ENCODE measurements around the gene RANBP17. TPM values are rescaled to one million over a fixed set of nuclear protein-coding genes. Genes with fewer than 3 reads are reported as not detected.

The RANBP17 gene
- polyA plus RNA-seq, 1 of the 3 experiments (the other 2 are of a cell fraction), result 6.0 TPM

DNA sequence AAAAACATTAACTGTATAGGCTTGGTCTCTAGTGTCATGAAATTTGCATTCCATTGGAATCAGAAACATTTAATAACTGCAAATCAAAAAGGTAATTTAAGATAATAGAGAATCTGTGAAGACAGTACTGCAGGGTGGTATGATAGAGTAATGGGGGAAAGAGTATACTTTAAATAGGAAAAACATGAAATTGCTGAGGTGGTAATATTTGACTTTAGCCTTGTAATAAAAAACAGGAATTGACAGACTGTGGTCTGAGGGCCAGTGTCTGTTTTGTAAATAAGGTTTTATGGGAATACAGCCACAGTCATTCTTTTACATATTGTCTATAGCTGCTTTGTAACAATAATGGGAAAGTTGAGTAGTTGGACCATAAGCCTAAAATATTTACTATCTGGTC, 162.3 kb downstream of the RANBP17 start:
- Histone ChIP-seq H3K36me3 (replicated peaks in 1 of 2; ENCODE audit: control insufficient read depth in 1 of 2, insufficient read depth in 2 of 2, low read length in 1 of 2) (peaks cover 2 to 6% of the 10 kb centered on the region in 2 experiments), H3F3A (replicated peaks; ENCODE audit: insufficient read depth) (no peaks in the 10 kb centered on the region), H3K4me2 (no peak overlapping the region), H3K9me3 (peaks cover 10% of the 10 kb centered on the region; the same call in 1 of the 2 replicates), H3K27me3 (ENCODE audit: insufficient read depth) (no peaks in the 10 kb centered on the region), H3K27ac (ENCODE audit: low read depth in 2 of 2, low read length in 1 of 2) (no peak overlapping the region), H3K9me2 (no peaks in the 10 kb centered on the region), H2AFZ (ENCODE audit: low read depth) (no peak overlapping the region), H3K4me1 (ENCODE audit: control insufficient read depth in 1 of 2, insufficient read depth in 2 of 2, low read depth in 1 of 2, low read length in 1 of 2) (no peaks in the 10 kb centered on the region), H4K20me1 (ENCODE audit: insufficient read depth) (no peaks in the 10 kb centered on the region), H3K79me2 (ENCODE audit: insufficient read depth) (no peaks in the 10 kb centered on the region), H3K9ac (no peak overlapping the region), H3K4me3 (ENCODE audit: low read depth in 2 of 2, low read length in 1 of 2) (no peak overlapping the region)
- ChIA-PET POLR2A (no interaction called here), CTCF (no interaction called here)
- DNase-seq, result no peak
- TF ChIP-seq, protein P1, sequence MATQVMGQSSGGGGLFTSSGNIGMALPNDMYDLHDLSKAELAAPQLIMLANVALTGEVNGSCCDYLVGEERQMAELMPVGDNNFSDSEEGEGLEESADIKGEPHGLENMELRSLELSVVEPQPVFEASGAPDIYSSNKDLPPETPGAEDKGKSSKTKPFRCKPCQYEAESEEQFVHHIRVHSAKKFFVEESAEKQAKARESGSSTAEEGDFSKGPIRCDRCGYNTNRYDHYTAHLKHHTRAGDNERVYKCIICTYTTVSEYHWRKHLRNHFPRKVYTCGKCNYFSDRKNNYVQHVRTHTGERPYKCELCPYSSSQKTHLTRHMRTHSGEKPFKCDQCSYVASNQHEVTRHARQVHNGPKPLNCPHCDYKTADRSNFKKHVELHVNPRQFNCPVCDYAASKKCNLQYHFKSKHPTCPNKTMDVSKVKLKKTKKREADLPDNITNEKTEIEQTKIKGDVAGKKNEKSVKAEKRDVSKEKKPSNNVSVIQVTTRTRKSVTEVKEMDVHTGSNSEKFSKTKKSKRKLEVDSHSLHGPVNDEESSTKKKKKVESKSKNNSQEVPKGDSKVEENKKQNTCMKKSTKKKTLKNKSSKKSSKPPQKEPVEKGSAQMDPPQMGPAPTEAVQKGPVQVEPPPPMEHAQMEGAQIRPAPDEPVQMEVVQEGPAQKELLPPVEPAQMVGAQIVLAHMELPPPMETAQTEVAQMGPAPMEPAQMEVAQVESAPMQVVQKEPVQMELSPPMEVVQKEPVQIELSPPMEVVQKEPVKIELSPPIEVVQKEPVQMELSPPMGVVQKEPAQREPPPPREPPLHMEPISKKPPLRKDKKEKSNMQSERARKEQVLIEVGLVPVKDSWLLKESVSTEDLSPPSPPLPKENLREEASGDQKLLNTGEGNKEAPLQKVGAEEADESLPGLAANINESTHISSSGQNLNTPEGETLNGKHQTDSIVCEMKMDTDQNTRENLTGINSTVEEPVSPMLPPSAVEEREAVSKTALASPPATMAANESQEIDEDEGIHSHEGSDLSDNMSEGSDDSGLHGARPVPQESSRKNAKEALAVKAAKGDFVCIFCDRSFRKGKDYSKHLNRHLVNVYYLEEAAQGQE (IDR thresholded peaks at IDR 0.05; ENCODE audit: low read depth, low read length), result no peak
- TF ChIP-seq, protein P2, sequence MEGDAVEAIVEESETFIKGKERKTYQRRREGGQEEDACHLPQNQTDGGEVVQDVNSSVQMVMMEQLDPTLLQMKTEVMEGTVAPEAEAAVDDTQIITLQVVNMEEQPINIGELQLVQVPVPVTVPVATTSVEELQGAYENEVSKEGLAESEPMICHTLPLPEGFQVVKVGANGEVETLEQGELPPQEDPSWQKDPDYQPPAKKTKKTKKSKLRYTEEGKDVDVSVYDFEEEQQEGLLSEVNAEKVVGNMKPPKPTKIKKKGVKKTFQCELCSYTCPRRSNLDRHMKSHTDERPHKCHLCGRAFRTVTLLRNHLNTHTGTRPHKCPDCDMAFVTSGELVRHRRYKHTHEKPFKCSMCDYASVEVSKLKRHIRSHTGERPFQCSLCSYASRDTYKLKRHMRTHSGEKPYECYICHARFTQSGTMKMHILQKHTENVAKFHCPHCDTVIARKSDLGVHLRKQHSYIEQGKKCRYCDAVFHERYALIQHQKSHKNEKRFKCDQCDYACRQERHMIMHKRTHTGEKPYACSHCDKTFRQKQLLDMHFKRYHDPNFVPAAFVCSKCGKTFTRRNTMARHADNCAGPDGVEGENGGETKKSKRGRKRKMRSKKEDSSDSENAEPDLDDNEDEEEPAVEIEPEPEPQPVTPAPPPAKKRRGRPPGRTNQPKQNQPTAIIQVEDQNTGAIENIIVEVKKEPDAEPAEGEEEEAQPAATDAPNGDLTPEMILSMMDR (IDR thresholded peaks at IDR 0.05), result no peak

DNA sequence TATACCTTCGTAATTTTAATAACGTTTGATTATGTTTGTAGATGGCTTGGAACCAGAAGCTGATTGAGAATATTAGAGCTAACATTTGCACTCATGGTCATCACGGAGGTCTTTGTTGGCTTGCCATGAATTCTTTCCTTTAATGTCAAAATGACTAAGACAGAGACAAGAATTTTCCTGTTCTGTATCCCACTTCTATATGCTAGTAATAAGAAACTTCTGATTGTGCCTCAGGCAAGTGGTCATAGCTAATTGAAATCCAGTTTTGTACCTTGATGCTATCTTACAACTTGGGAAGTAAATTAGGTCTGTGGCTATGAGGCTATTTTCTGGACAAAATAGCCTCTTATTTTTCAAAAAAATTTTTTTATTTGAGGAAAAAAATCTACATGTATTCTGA, 167.6 kb downstream of the RANBP17 start:
- no peak overlapping the region for H3K4me2 ChIP-seq
- H3K27me3 ChIP-seq (ENCODE audit: insufficient read depth), result no peaks in the 10 kb centered on the region
- POLR2A ChIA-PET, result no interaction called here
- H3K9ac ChIP-seq, result no peak overlapping the region
- peaks cover 0 to 8% of the 10 kb centered on the region in 2 experiments; a peak in 2 of 4 replicates for H3K4me1 ChIP-seq (ENCODE audit: control insufficient read depth in 1 of 2, insufficient read depth in 2 of 2, low read depth in 1 of 2, low read length in 1 of 2)
- H3K36me3 ChIP-seq (replicated peaks in 1 of 2; ENCODE audit: control insufficient read depth in 1 of 2, insufficient read depth in 2 of 2, low read length in 1 of 2), result peaks cover 0 to 2% of the 10 kb centered on the region in 2 experiments
- 84% methylated on average over 3 of the region's 3 CpGs for WGBS (ENCODE audit: low lambda C conversion rate)
- H3K9me2 ChIP-seq, result no peaks in the 10 kb centered on the region
- H3K27ac ChIP-seq (ENCODE audit: low read depth in 2 of 2, low read length in 1 of 2), result no peak overlapping the region
- H2AFZ ChIP-seq (ENCODE audit: low read depth), result no peak overlapping the region
- no peaks in the 10 kb centered on the region for H3F3A ChIP-seq (replicated peaks; ENCODE audit: insufficient read depth)
- no peak for TF ChIP-seq NRF1 (IDR thresholded peaks at IDR 0.05; ENCODE audit: low read depth, low read length)
- no peaks in the 10 kb centered on the region for H3K9me3 ChIP-seq
- H4K20me1 ChIP-seq (ENCODE audit: insufficient read depth), result no peaks in the 10 kb centered on the region
- CTCF ChIA-PET, result interaction anchor here (0.6 to 0.9 kb wide), 2 partner anchors 11 to 274 kb away, joined by 3 read pairs; no protein-coding TSS in a partner anchor
- DNase-seq, result no peak
- no peak overlapping the region for H3K4me3 ChIP-seq (ENCODE audit: low read depth in 2 of 2, low read length in 1 of 2)
- no peaks in the 10 kb centered on the region for H3K79me2 ChIP-seq (ENCODE audit: insufficient read depth)

DNA sequence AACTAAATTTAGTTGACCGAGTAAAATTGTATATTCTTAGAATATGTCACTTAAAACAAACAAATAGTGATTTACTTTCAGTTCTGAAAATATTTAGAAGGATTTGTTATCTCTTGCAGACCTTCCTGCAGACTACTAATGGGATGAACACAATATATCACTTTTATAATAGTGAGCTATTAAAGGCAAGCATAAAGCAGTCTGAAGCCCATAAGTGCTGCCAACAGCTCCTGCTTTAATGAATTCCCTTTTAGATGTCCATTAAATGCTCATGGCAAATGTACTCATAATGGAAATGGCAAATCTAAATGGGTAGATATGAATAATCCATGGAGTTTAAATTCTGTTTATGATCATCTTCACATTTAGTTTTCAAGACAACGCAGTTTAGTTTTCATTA, 170.2 kb downstream of the RANBP17 start:
- no peaks in the 10 kb centered on the region for H3K27me3 ChIP-seq (ENCODE audit: insufficient read depth)
- H3F3A ChIP-seq (replicated peaks; ENCODE audit: insufficient read depth), result no peaks in the 10 kb centered on the region
- no peak overlapping the region for H2AFZ ChIP-seq (ENCODE audit: low read depth)
- H4K20me1 ChIP-seq (ENCODE audit: insufficient read depth), result no peaks in the 10 kb centered on the region
- peak; percentile 3 for DNase-seq
- WGBS (ENCODE audit: low lambda C conversion rate), result 86% methylated on average over 2 of the region's 2 CpGs
- no peaks in the 10 kb centered on the region for H3K9me3 ChIP-seq
- H3K36me3 ChIP-seq (replicated peaks in 1 of 2; ENCODE audit: control insufficient read depth in 1 of 2, insufficient read depth in 2 of 2, low read length in 1 of 2), result no peaks in the 10 kb centered on the region
- no peaks in the 10 kb centered on the region for H3K79me2 ChIP-seq (ENCODE audit: insufficient read depth)
- H3K4me1 ChIP-seq (ENCODE audit: control insufficient read depth in 1 of 2, insufficient read depth in 2 of 2, low read depth in 1 of 2, low read length in 1 of 2), result peaks cover 0 to 8% of the 10 kb centered on the region in 2 experiments; a peak in 2 of 4 replicates
- ChIA-PET CTCF (no interaction called here), POLR2A (no interaction called here)
- H3K27ac ChIP-seq (ENCODE audit: low read depth in 2 of 2, low read length in 1 of 2), result peak overlapping the region in 1 of 2 experiments; percentile 43; a peak in 2 of 4 replicates
- no peak overlapping the region for H3K9ac ChIP-seq
- no peak overlapping the region for H3K4me3 ChIP-seq (ENCODE audit: low read depth in 2 of 2, low read length in 1 of 2)
- H3K9me2 ChIP-seq, result no peaks in the 10 kb centered on the region
- no peak for TF ChIP-seq FOXJ3 (CRISPR knock-in tag; IDR thresholded peaks at IDR 0.05)
- TF ChIP-seq TCF12 (IDR thresholded peaks at IDR 0.05), result no peak
- peak; percentile 34 for TF ChIP-seq GATA2 (CRISPR knock-in tag; IDR thresholded peaks at IDR 0.05)
- no peak overlapping the region for H3K4me2 ChIP-seq

All from SK-N-SH (cell line).